HG03457 (cell line): ENCODE results near the gene SCN5A.

Experiments used
- ATAC-seq: cut with Tn5 transposase; IDR thresholded peaks from one replicate; pipeline ENCODE4 v1.9.1; 2021; ENCODE audit warnings: moderate number of reproducible peaks; ENCODE audit not compliant: unreplicated experiment

Gene SCN5A

DNA sequence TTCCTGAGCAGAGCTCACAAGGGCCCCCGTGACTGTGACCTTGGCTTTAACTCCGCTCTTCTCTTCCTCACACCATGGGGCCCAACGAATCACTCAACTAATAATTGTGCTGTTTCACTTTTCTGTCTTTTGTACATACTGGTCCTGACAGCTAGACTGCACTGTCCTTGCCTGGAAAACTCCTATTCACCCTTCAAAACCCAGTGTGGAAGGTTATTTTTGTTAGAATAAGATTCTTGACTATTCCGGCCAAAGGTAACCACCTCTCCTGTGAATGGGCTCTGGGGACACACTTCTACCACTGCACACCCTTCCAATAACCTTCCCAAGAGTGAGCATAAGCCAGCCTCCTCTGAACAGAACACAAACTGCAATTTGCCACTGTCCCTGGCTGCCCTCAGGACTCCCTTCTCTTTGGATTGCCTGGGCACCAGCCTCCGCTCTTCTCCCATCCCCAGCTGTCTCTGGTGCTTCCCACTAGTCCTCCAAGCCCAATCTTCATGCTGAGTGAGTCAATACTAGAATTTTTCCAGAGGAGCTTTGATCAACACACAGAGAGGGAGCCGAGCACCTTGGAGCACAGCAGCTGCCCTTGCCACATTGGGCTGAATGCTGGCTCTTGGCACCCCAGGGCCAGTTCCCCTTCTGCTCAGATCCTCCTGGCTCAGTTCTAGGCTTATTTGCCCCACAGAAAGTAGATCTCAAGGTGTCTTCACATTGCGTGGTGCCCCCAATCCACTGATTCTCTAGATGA, 2.1 kb downstream of the SCN5A start:
- ATAC-seq: no peak

DNA sequence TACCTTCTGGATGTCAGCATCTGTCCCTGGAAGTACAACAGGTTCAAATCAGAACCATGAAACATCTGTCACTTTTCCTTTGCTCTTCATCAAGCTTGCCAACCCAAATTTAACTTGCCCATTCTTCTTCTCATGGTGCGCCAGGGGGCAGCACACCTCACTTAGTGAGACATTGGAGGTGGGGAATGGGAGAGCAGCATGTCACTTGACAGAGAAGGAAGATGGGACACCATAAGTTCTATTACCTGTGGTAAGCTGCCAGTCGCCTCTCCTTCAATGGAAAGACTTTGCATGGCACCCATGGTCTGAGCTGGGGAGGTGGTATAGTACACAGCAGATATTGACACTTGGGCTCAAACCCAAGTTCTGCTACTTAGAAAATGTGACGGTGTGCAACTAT, 2.9 kb downstream of the SCN5A start:
- ATAC-seq: no peak

DNA sequence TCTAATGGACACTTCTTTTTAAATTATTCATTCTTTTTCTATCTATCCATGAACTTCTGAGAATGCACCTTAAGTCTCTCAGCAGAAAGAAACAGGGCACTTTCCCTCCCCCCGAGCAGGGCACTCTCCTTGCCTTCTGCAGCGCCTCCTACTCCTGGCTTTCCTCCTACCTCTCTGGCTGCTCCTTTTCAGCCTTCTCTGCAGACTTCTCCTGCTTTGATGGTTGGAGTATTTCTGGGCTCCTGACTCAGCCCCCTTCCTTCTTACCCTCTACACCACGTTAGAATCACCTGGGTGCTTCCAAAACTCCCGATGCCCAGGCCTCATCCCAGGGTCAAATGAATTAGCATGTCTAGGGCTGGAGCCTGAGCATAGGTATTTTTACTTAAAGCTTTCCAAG, 3.4 kb downstream of the SCN5A start:
- ATAC-seq: no peak

DNA sequence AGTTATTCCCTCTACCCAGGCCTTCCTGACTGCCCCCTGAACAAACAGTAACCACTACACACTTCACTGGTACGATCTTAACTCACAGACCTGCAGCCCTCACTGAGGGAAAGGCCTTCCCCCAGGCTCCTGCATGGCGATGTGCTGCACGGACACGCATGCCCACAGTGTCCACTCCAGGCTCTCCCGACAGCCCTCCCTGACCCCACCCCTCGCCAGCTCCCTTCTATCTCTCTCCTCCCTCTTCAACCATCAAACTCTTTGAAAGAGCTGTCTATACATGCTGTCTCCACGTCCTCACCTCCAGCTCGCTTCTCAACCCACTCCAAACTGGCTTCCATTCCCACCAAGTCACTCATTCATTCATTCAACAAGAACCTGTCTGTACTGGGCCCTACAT, 3.9 kb downstream of the SCN5A start:
- no peak for ATAC-seq

- ATAC-seq: no peak
Observed at GRCh38 chr3:38645076-38645475, 4.4 kb downstream of the SCN5A start.

DNA sequence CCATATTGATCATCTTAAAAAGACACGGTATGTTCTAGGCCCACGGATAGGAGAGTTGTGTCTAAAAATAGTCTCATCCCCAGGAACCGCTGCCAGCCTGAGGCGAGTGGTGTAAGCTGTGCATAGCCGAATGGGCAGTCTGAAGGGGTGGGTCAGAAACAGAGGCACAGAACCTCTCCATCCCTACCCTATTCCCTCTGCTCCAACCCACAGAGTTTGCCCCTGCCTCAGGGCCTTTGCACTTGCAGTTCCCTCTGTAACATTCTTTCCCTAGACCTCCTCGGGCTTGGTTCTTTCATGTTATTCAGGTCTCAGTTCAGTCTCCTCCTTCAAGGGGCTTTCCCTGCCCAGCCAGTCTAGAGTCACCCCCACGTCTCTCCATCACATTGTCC, 4.8 kb downstream of the SCN5A start:
- ATAC-seq: no peak

DNA sequence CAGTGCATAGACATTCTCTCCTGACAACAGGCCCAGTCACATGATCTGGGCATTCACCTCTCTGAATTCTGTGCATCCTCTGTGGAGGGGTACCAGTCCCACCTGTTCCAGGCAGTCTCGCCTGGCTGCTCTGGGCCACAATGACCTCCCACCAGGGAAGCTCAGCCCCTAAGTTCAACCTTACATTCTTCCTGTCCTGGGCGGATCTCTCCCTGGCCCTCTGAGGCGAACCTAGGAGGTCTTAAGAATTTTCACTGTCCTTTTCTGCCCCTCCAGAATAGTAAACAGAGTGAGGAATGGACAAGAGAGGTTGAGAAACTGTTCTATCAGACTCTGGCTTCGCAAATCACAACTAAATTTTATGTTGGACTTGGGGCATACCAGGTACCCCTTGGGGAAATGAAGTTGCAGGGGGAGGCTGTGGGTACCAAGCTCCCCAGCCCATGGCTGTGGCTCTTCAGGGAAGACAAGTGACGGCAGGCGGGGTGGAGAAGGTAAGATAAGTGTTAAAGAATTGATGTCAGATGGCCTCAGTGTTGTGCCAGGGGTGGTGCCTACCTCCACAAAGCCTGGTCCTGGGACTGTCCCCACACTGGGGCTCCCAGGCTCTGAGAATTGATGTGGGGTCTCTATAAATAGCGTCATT, 5.3 kb downstream of the SCN5A start:
- ATAC-seq: no peak

GRCh38 chr3:38643592-38643991, 5.9 kb downstream of the SCN5A start:
- ATAC-seq: no peak

DNA sequence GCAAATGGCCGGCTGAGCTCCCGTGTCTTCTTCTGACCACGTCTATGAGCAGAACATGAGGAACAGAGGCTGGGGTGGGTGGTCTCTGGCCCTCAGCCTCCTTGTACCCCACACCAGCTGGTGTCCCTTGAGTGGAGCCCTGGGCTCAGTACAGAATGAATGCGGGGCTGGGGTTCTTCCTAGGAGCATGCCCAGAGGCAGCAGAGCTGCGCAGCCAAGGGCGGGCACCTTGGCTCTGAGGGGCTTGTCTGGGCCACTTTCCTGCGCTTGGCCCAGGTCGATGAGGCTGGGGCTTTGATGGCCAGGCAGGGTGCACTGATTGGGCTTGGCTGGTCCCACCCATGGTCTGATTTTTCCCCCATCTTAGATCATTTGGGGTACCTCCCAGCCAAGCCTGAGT, 6.4 kb downstream of the SCN5A start:
- no peak for ATAC-seq

- no peak for ATAC-seq
Observed at GRCh38 chr3:38641461-38642110, 7.9 kb downstream of the SCN5A start.

- no peak for ATAC-seq
Observed at GRCh38 chr3:38640661-38641452, 8.6 kb downstream of the SCN5A start.

GRCh38 chr3:38638354-38638753, 11.1 kb downstream of the SCN5A start:
- ATAC-seq: no peak

GRCh38 chr3:38637906-38638305, 11.6 kb downstream of the SCN5A start:
- no peak for ATAC-seq

DNA sequence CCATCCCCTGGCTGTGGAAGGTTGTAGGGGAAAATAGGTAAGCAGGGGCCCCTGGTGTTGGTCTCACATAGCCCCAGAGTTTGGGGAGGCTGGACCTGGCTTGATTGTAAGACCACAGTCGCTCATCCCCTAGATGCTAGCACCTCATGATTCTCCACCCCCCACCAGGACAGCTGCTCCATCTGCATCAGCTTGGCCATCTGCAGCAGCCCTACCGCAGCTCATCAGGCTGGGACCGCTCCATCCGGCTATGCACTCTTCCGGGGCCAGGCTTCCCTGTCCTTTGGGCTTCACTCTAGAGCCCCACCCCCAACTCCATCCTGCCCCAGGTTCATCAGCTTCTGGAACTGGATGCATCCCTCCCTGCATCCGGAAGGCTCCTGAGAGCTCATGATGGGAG, 12.6 kb downstream of the SCN5A start:
- no peak for ATAC-seq

DNA sequence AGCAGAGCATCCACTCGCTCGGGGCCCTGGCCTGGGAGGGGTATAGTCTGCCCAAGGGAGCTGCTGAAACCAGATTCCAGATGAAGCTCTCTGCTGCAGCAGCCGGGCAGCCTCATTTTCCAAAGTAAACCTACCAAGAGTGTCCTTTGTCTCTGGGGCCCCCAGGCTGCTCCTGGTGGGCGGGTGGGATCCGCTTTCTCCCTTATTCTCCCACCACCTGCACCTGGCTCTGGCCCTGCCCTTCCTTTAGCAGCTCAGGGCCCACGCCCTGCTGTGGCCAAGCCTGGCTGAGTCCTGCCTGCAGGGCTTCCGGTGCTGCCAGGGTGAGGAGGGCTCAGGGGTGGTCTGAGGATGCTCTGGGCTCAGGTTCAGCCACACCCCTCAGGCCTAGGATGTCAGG, 13.0 kb downstream of the SCN5A start:
- no peak for ATAC-seq

DNA sequence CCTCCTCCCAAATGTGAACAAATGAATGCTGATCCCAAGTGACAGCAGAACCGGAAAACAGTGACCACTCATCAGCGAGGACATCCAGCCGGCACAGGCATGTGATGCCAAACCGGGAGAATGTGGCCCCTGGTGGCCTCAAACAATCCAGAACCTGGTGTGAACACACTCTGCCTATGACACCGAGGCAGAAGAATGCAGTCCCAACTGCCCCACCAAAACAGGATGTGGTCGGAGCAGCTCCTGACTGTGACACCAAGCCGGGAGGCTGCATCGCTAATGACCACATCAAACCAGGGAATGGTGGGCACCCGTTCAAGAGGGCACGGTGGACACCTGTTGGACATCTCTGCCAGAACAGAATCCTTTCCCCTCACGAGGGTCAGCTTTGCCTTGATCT, 15.4 kb downstream of the SCN5A start:
- no peak for ATAC-seq

GRCh38 chr3:38632989-38633388, 16.5 kb downstream of the SCN5A start:
- no peak for ATAC-seq

GRCh38 chr3:38630606-38631005, 18.9 kb downstream of the SCN5A start:
- no peak for ATAC-seq

DNA sequence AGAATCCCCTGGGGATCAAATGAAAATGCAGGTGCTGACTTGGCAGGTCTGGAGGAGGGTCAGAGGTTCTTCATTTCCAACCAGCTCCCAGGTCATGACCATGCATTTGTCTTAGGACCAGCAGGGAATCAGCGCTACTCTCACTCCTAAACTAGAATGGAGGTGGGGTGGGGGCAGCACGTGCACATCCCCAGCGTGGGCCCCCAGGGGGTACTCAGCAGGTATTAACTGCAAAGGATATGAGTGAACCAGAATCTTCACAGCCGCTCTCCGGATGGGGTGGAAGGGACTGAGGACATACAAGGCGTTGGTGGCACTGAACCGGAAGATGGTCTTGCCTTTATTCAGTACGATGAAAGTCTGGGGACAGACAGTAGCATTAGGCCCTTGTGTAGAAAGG, 19.4 kb downstream of the SCN5A start:
- no peak for ATAC-seq

- ATAC-seq: no peak
Observed at GRCh38 chr3:38628835-38629234, 20.7 kb downstream of the SCN5A start.

DNA sequence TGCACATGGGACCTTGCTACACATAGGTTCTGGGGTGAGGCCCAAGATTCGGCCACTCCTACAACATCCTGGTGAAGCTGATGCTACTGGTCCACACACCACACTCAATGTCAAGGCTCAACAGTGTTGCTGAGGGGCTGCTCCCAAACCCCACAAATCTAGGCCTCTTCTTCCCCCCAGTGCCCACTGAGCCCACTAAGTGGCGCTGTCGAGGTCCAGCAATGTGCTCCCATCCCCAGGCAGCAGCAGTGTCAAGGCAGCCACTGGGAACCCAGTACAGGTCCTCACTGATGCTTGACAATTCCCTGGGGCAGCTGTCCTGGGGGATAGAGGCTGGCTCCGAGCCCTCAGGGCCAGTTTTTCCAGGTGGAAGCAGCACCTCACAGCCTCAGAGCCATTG, 21.5 kb downstream of the SCN5A start:
- ATAC-seq: no peak

DNA sequence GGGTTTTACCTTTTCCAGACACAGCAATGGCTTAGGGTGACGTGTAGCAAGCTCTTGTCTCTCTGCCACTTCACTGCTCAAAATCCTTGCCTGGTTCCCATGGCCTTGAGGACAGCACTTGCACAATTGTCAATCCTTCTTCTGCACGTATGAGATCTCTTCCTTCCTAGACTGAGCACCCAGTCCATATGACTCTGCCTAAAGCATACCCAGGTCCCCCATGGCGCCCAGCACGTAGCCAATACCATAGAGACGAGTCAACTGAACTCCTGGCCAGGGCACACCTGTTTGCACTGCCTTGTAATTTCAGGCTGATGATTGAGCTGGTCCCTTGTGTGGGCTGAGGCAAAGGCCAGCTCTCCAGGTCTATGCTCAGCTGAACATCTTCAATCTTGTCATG, 23.3 kb downstream of the SCN5A start:
- ATAC-seq: no peak
